Mesenteric fat pad (tissue), 1 donor: ENCODE measurements around the gene CAB39L. TPM values are rescaled to one million over a fixed set of nuclear protein-coding genes. Genes with fewer than 3 reads are reported as not detected.

Source experiments
- DNase-seq: peaks from one replicate; pipeline ENCODE4 v3.0.0-alpha.2; 2020; ENCODE audit warnings: low spot score
- total RNA-seq: library from RNA; stranded (reverse); fragmentation: NEBNext Ultra II Directional; extraction: Animal tissue kit (Norgen Biotek cat#: 25700); gene quantifications from one replicate; pipeline ENCODE4 v1.2.1, GENCODE V29; 2021
- donor health status: DM: yes; HTN: yes; CAD: no.

The CAB39L gene
- total RNA-seq, 1 donor from 2014 or later: 9.3 TPM

- no peak for DNase-seq
Observed at GRCh38 chr13:49400755-49401659, 42.9 kb downstream of the CAB39L start.

GRCh38 chr13:49399801-49400472 is 43.9 kb downstream of the CAB39L start:
- no peak for DNase-seq

GRCh38 chr13:49395878-49396380 is 47.9 kb downstream of the CAB39L start:
- DNase-seq: no peak

GRCh38 chr13:49395451-49395865 is 48.4 kb downstream of the CAB39L start:
- no peak for DNase-seq

- DNase-seq: no peak
Observed at GRCh38 chr13:49388091-49388635, 55.7 kb downstream of the CAB39L start.

GRCh38 chr13:49386664-49387063 is 57.2 kb downstream of the CAB39L start:
- DNase-seq: no peak

GRCh38 chr13:49376121-49376520 is 67.7 kb downstream of the CAB39L start:
- DNase-seq: no peak

GRCh38 chr13:49374585-49375290 is 69.1 kb downstream of the CAB39L start:
- no peak for DNase-seq

GRCh38 chr13:49373716-49374115 is 70.1 kb downstream of the CAB39L start:
- no peak for DNase-seq

- no peak for DNase-seq
Observed at GRCh38 chr13:49371943-49372613, 71.8 kb downstream of the CAB39L start.

- DNase-seq: no peak
Observed at GRCh38 chr13:49370371-49370770, 73.5 kb downstream of the CAB39L start.

GRCh38 chr13:49369866-49370265 is 74.0 kb downstream of the CAB39L start:
- no peak for DNase-seq

GRCh38 chr13:49368688-49369087 is 75.2 kb downstream of the CAB39L start:
- no peak for DNase-seq

GRCh38 chr13:49367640-49368422 is 76.0 kb downstream of the CAB39L start:
- no peak for DNase-seq

- DNase-seq: no peak
Observed at GRCh38 chr13:49366841-49367240, 77.0 kb downstream of the CAB39L start.

- no peak for DNase-seq
Observed at GRCh38 chr13:49357694-49358093, 86.2 kb downstream of the CAB39L start.

GRCh38 chr13:49356223-49356622 is 87.6 kb downstream of the CAB39L start:
- no peak for DNase-seq

GRCh38 chr13:49354719-49355118 is 89.1 kb downstream of the CAB39L start:
- no peak for DNase-seq

GRCh38 chr13:49353908-49354307 is 90.0 kb downstream of the CAB39L start:
- DNase-seq: no peak

GRCh38 chr13:49351871-49352270 is 92.0 kb downstream of the CAB39L start:
- DNase-seq: no peak
